K562 (cell line): ENCODE data around the gene PGGHG. TPM values are rescaled to one million over a fixed set of nuclear protein-coding genes. Genes with fewer than 3 reads are reported as not detected.
"Not testable (repeated sequence)": the region's sequence is repeated elsewhere in the genome, so short reads cannot be mapped to it uniquely, and the experiment has no call there.

Source experiments
- REST ChIP-seq, 2 experiments: fragments of 450-650 bp; formaldehyde crosslinking in 1 of 2; IDR thresholded peaks; 2 replicates each; pipeline versions ENCODE4 v1.4.0 to v1.6.1; 2014 to 2020; ENCODE audit warnings: mild to moderate bottlenecking in 2 of 2, borderline replicate concordance in 1 of 2, low read depth in 1 of 2
- TEAD4 ChIP-seq, 2 experiments: sonication (generic) in 1 of 2; formaldehyde crosslinking in 1 of 2; IDR thresholded peaks; 2 replicates each; pipeline versions ENCODE4 v1.6.1 to v1.8.0; 2012 to 2022; ENCODE audit warnings: borderline replicate concordance in 1 of 2, inconsistent platforms in 1 of 2, low read length in 1 of 2, mild to moderate bottlenecking in 1 of 2, missing genetic modification reagents in 1 of 2
- VEZF1 ChIP-seq: fragments of 200-800 bp; sonication (Bioruptor generic); IDR thresholded peaks from 2 replicates; pipeline ENCODE4 v1.6.1; 2017; ENCODE audit warnings: missing genetic modification characterization, missing compliant biosample characterization
- ZBTB40 ChIP-seq, 2 experiments: fragments of 450-650 bp in 1 of 2; sonication (generic) in 1 of 2; formaldehyde crosslinking in 1 of 2; IDR thresholded peaks; 2 replicates each; pipeline versions ENCODE4 v1.7.1 to v1.9.0; 2016 to 2022; ENCODE audit warnings: inconsistent platforms in 1 of 2, mild to moderate bottlenecking in 1 of 2, missing genetic modification reagents in 1 of 2
- polyA plus RNA-seq, 8 experiments: library from polyadenylated mRNA; depleted of rRNA in 4 of 8; stranded (reverse) in 5 of 8; unstranded in 3 of 8; fragments of >200 nt; fragmentation: Nextera tagmentation in 2 of 8; fragmentation: Illumina TruSeq in 1 of 8; extraction: Ambion mirVana in 2 of 8; extraction: Trizol in 1 of 8; gene quantifications; 2 replicates each; pipeline versions ENCODE4 v1.2.1 to v1.2.3, GENCODE V29; 2011 to 2014; ENCODE audit warnings: inconsistent platforms in 1 of 8, missing spikeins in 1 of 8
- total RNA-seq, 7 experiments: library from RNA; depleted of rRNA in 6 of 7; stranded (reverse); fragments of >200 nt in 6 of 7; fragmentation: Illumina TruSeq in 2 of 7; extraction: Trizol in 2 of 7; gene quantifications; 2 replicates each; pipeline versions ENCODE4 v1.2.1 to v1.2.3, GENCODE V29; 2011 to 2021; ENCODE audit warnings: low replicate concordance in 1 of 7

The PGGHG gene
- total and polyA plus RNA-seq, 9 of the 15 experiments (the other 6 are each of a cell fraction or from before 2014, with no cell fraction given), result 0.38 to 85.1 (median 18.1) TPM

DNA sequence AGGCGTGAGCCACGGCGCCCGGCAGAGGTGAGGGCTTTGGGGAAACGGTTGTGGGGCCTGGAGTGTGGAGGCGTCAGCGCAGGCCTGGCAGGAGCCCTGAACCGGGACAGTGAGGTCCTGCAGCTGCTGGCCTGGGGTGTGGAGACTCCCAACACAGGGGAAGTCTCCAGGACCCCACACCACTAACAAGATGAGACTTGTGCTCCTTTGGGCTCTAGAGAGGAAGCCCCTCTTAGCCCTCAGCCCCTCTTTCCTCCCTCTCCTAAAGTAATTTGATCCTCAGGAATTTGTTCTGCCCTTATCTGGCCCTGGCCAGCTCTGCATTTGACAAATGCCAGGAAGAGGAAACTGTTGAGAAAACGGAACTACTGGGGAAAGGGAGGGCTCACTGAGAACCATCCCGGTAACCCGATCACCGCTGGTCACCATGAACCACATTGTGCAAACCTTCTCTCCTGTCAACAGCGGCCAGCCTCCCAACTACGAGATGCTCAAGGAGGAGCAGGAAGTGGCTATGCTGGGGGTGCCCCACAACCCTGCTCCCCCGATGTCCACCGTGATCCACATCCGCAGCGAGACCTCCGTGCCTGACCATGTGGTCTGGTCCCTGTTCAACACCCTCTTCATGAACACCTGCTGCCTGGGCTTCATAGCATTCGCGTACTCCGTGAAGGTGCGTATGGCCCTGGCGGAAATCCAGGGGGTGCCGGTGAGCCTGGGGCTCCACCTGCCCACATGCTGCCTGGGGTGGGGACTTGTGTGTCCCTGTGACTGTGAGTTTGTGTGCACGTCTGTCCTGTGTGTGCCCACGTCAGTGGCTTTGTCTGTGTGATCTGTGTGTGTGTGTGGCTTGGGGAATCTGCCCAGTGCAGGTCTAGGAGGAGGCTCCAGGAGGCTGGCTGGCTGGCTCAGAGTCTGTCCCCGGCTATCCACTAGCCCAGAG, 19.1 kb downstream of the PGGHG start, which contains the start of gene IFITM2 (continued):
- TF ChIP-seq REST (IDR thresholded peaks at IDR 0.05; ENCODE audit: borderline replicate concordance) (peak; percentile 49), TEAD4 (IDR thresholded peaks at IDR 0.05; ENCODE audit: low read length) (peak; percentile 12; the same call in 1 of the 2 replicates), VEZF1 (CRISPR knock-in tag) (peak; percentile 62), ZBTB40 (IDR thresholded peaks at IDR 0.05) (peak; percentile 67)
- not testable (repeated sequence) for TF ChIP-seq REST (CRISPR knock-in tag; IDR thresholded peaks at IDR 0.05; ENCODE audit: low read depth); TEAD4 (CRISPR knock-in tag; IDR thresholded peaks at IDR 0.05; ENCODE audit: borderline replicate concordance); ZBTB40 (CRISPR knock-in tag; IDR thresholded peaks at IDR 0.05)
